HCT116 (cell line): ENCODE results near the gene PKNOX2. TPM values are rescaled to one million over a fixed set of nuclear protein-coding genes. Genes with fewer than 3 reads are reported as not detected.

ENCODE experiments used
- ATAC-seq: fragments of 200-7000 bp; cut with Tn5 transposase; 2 replicates; pipeline ENCODE4 v1.9.1; 2020; ENCODE audit warnings: mild to moderate bottlenecking, moderate library complexity
- BruUV-seq: library from RNA; stranded (reverse); fragments of 400-500 nt; replicated peaks from 2 replicates; lab custom pipeline; 2021; lab: Mats Ljungman, UMichigan
- CTCF ChIA-PET: fragments of 300-600 bp; sonication (Branson Sonifier 250); formaldehyde crosslinking; loops from one replicate; lab custom pipeline; 2021; ENCODE audit warnings: antibody characterized with exemption; lab: Charles Lee
- POLR2A ChIA-PET: fragments of 300-600, 350-600 bp; sonication (Branson Sonifier 250); formaldehyde crosslinking; loops from one replicate; lab custom pipeline; 2021; ENCODE audit warnings: antibody characterized with exemption; lab: Charles Lee
- RAD21 ChIA-PET, 2 experiments: fragments of 300-600 bp; sonication (Branson Sonifier 250); formaldehyde crosslinking; loops; one replicate each; lab custom pipeline; 2023; ENCODE audit warnings: low total read pairs in 2 of 2; ENCODE audit not compliant: uncharacterized antibody in 2 of 2, unreplicated experiment in 2 of 2, low non-redundant PET in 1 of 2; lab: Charles Lee
- DNase-seq: peaks from one replicate; pipeline ENCODE4 v3.0.0-alpha.2; 2010; ENCODE audit warnings: low read depth, low spot score
- H2AFZ ChIP-seq: fragments of 200-600 bp; shearing (Covaris generic), sonication (generic); 2 replicates; pipeline ENCODE4 v1.6.1; 2017; ENCODE audit warnings: low read depth, mixed run types, mixed read lengths, antibody characterized with exemption, low read length; ENCODE audit not compliant: poor library complexity, severe bottlenecking
- H3K27ac ChIP-seq: 2 replicates; pipeline ENCODE4 v1.5.1; 2012; ENCODE audit warnings: low read depth, low read length
- H3K27me3 ChIP-seq: fragments of 200-600 bp; sonication (generic); 2 replicates; pipeline ENCODE4 v1.6.1; 2016; ENCODE audit warnings: mixed run types, low read length, mixed read lengths; ENCODE audit not compliant: insufficient read depth
- H3K36me3 ChIP-seq, 2 experiments: fragments of 200-500 bp in 1 of 2; fragments of 200-600 bp in 1 of 2; sonication (Bioruptor generic) in 1 of 2; sonication (generic) in 1 of 2; 2 replicates each; pipeline versions ENCODE4 v1.5.1 to v1.6.1; 2014 to 2016; ENCODE audit warnings: low read length in 2 of 2, inconsistent platforms in 1 of 2, mixed read lengths in 1 of 2, mixed run types in 1 of 2; ENCODE audit not compliant: insufficient read depth in 2 of 2, control insufficient read depth in 1 of 2
- H3K4me1 ChIP-seq, 2 experiments: fragments of 200-600 bp in 1 of 2; sonication (generic) in 1 of 2; 2 replicates each; pipeline versions ENCODE4 v1.5.1 to v1.6.1; 2012 to 2017; ENCODE audit warnings: low read length in 2 of 2, inconsistent platforms in 1 of 2, mild to moderate bottlenecking in 1 of 2, mixed read lengths in 1 of 2, mixed run types in 1 of 2, moderate library complexity in 1 of 2; ENCODE audit not compliant: insufficient read depth in 2 of 2, control insufficient read depth in 1 of 2
- H3K4me2 ChIP-seq: fragments of 200-600 bp; sonication (generic); 2 replicates; pipeline ENCODE4 v1.6.1; 2017; ENCODE audit warnings: mixed run types, low read length, mixed read lengths
- H3K4me3 ChIP-seq, 2 experiments: fragments of 200-600 bp in 1 of 2; sonication (generic) in 1 of 2; replicated peaks in 1 of 2; 2 replicates each; pipeline ENCODE4 v1.5.1; 2011 to 2016; ENCODE audit warnings: low read length in 2 of 2, control low read depth in 1 of 2, low read depth in 1 of 2, mild to moderate bottlenecking in 1 of 2, mixed read lengths in 1 of 2, mixed run types in 1 of 2
- H3K79me2 ChIP-seq: fragments of 200-600 bp; sonication (generic); 2 replicates; pipeline ENCODE4 v1.6.1; 2017; ENCODE audit warnings: mild to moderate bottlenecking, mixed run types, low read length, moderate library complexity, mixed read lengths; ENCODE audit not compliant: insufficient read depth
- H3K9ac ChIP-seq: fragments of 200-600 bp; sonication (generic); 2 replicates; pipeline ENCODE4 v1.6.1; 2016; ENCODE audit warnings: low read length, mixed read lengths
- H3K9me2 ChIP-seq: fragments of 200-600 bp; sonication (generic), shearing (Covaris generic); 2 replicates; pipeline ENCODE4 v1.6.1; 2017; ENCODE audit warnings: mixed run types, mild to moderate bottlenecking, moderate library complexity; ENCODE audit not compliant: insufficient read depth
- H3K9me3 ChIP-seq, 2 experiments: fragments of 200-500 bp in 1 of 2; fragments of 200-600 bp in 1 of 2; sonication (Bioruptor generic) in 1 of 2; sonication (generic) in 1 of 2; 2 replicates each; pipeline ENCODE4 v1.6.1; 2014 to 2017; ENCODE audit warnings: low read length in 2 of 2, mixed read lengths in 2 of 2, inconsistent platforms in 1 of 2, low read depth in 1 of 2, mild to moderate bottlenecking in 1 of 2, mixed run types in 1 of 2, moderate library complexity in 1 of 2; ENCODE audit not compliant: control insufficient read depth in 1 of 2, insufficient read depth in 1 of 2
- H4K20me1 ChIP-seq: fragments of 200-600 bp; sonication (generic), shearing (Covaris generic); 2 replicates; pipeline ENCODE4 v1.6.1; 2017; ENCODE audit warnings: mixed run types, mild to moderate bottlenecking, moderate library complexity; ENCODE audit not compliant: insufficient read depth
- ATF3 ChIP-seq: IDR thresholded peaks from 2 replicates; pipeline ENCODE4 v1.6.1; 2012
- CBX3 ChIP-seq: IDR thresholded peaks from 2 replicates; pipeline ENCODE4 v1.6.1; 2012; ENCODE audit warnings: low read depth
- ELF1 ChIP-seq: IDR thresholded peaks from 2 replicates; pipeline ENCODE4 v1.6.1; 2012; ENCODE audit warnings: low read depth, borderline replicate concordance
- FOSL1 ChIP-seq: IDR thresholded peaks from 2 replicates; pipeline ENCODE4 v1.6.1; 2012; ENCODE audit warnings: low read depth
- JUND ChIP-seq: IDR thresholded peaks from 2 replicates; pipeline ENCODE4 v1.6.1; 2012
- POLR2A ChIP-seq: IDR thresholded peaks from 2 replicates; pipeline ENCODE4 v1.7.0; 2011; ENCODE audit warnings: borderline replicate concordance; ENCODE audit not compliant: insufficient read depth, insufficient read length; ENCODE audit errors: extremely low read depth
- RAD21 ChIP-seq: IDR thresholded peaks from 2 replicates; pipeline ENCODE4 v1.6.1; 2012; ENCODE audit warnings: low read depth, mild to moderate bottlenecking
- REST ChIP-seq: IDR thresholded peaks from 2 replicates; pipeline ENCODE4 v1.6.1; 2012; ENCODE audit warnings: low read depth
- SP1 ChIP-seq: IDR thresholded peaks from 2 replicates; pipeline ENCODE4 v1.6.1; 2012; ENCODE audit warnings: low read depth
- SRF ChIP-seq: IDR thresholded peaks from 2 replicates; pipeline ENCODE4 v1.6.1; 2012; ENCODE audit warnings: low read depth
- TCF7L2 ChIP-seq: IDR thresholded peaks from 2 replicates; pipeline ENCODE4 v1.7.0; 2011; ENCODE audit warnings: borderline replicate concordance, inconsistent platforms; ENCODE audit not compliant: insufficient read depth, insufficient read length; ENCODE audit errors: extremely low read depth
- ZBTB33 ChIP-seq: IDR thresholded peaks from 2 replicates; pipeline ENCODE4 v1.6.1; 2011; ENCODE audit warnings: mild to moderate bottlenecking, low read length, moderate library complexity; ENCODE audit not compliant: insufficient replicate concordance; ENCODE audit errors: extremely low read depth
- intact Hi-C: fragments of 100-400 bp; cut with micrococcal nuclease; formaldehyde crosslinking; loops from 2 replicates; pipeline ENCODE4 v1.10.0; 2022
- total RNA-seq: library from RNA; stranded (reverse); gene quantifications from one replicate; pipeline ENCODE4 v1.2.1, GENCODE V29; 2021; ENCODE audit not compliant: unreplicated experiment

PKNOX2 gene
- total RNA-seq, 1 experiment from 2014 or later = 0.20 TPM

- H3K9me2 ChIP-seq = no peaks in the 10 kb centered on the region
- ATAC-seq (no peak), DNase-seq (no peak)
- TF ChIP-seq SRF (no peak), JUND (no peak), RAD21 (no peak), FOSL1 (no peak), CBX3 (no peak), REST (no peak), TCF7L2 (no peak), POLR2A (no peak), ATF3 (no peak), ZBTB33 (no peak), SP1 (no peak), ELF1 (no peak)
- ChIA-PET RAD21 (no interaction called here), POLR2A (no interaction called here), CTCF (interaction anchor here (1.4 kb wide), 1 partner anchor 11 kb away, joined by 4 read pairs; no protein-coding TSS in a partner anchor)
- no peaks in the 10 kb centered on the region for H3K36me3 ChIP-seq
- H3K27ac ChIP-seq = no peak overlapping the region
- H3K79me2 ChIP-seq = no peaks in the 10 kb centered on the region
- H3K9ac ChIP-seq = no peak overlapping the region
- no peaks in the 10 kb centered on the region for H3K4me1 ChIP-seq
- BruUV-seq = no TSS peak
- no peak overlapping the region for H3K4me2 ChIP-seq
- no peak overlapping the region for H3K4me3 ChIP-seq
- no peaks in the 10 kb centered on the region for H4K20me1 ChIP-seq
- intact Hi-C loops = no loop called here
- H2AFZ ChIP-seq = no peak overlapping the region
- H3K27me3 ChIP-seq = peaks cover 46% of the 10 kb centered on the region
- H3K9me3 ChIP-seq = no peaks in the 10 kb centered on the region
Measured at GRCh38 chr11:125375146-125375545, 210.6 kb downstream of the PKNOX2 start.
